ENCODE data around the gene ARMC2.

The ARMC2 gene

DNA sequence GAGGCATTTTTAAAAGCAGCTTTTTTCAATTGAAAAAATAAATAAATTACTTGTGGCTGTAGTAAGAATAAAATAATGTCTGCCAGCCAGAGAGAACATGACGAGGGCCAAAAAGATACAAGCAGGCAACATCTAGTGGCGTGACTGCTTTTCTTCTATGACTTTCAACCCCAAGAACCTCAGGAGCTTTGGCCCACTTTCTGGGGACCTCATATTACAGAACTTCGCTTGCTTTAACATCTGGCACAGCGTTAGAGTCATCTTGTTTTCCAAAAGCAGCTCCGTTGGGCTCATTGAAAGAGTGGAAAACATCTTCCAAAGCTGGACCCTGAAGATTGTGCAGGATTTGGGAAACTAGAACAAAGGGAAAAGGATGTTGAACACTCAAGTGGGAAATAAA is 67.0 kb downstream of the ARMC2 start:
- no peaks in the 10 kb centered on the region for H3K36me3 ChIP-seq (ENCODE audit: control insufficient read depth, low read length)
- no peaks in the 10 kb centered on the region for H3K9me2 ChIP-seq (replicated peaks; ENCODE audit: control insufficient read depth, low read length)
- no peaks in the 10 kb centered on the region for H3K9me3 ChIP-seq (ENCODE audit: control insufficient read depth, insufficient read depth, low read length)
- TF ChIP-seq EZH2phosphoT487 (IDR thresholded peaks at IDR 0.05; ENCODE audit: borderline replicate concordance, low read length): no peak
- TF ChIP-seq, protein P1, sequence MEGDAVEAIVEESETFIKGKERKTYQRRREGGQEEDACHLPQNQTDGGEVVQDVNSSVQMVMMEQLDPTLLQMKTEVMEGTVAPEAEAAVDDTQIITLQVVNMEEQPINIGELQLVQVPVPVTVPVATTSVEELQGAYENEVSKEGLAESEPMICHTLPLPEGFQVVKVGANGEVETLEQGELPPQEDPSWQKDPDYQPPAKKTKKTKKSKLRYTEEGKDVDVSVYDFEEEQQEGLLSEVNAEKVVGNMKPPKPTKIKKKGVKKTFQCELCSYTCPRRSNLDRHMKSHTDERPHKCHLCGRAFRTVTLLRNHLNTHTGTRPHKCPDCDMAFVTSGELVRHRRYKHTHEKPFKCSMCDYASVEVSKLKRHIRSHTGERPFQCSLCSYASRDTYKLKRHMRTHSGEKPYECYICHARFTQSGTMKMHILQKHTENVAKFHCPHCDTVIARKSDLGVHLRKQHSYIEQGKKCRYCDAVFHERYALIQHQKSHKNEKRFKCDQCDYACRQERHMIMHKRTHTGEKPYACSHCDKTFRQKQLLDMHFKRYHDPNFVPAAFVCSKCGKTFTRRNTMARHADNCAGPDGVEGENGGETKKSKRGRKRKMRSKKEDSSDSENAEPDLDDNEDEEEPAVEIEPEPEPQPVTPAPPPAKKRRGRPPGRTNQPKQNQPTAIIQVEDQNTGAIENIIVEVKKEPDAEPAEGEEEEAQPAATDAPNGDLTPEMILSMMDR (IDR thresholded peaks at IDR 0.05; ENCODE audit: low read depth, low read length, poor library complexity, severe bottlenecking): no peak
- H3K79me2 ChIP-seq (ENCODE audit: control insufficient read depth, low read length): no peaks in the 10 kb centered on the region
- no peaks in the 10 kb centered on the region for H4K20me1 ChIP-seq (ENCODE audit: control insufficient read depth, insufficient read depth, low read depth, low read length)
- peaks cover 8% of the 10 kb centered on the region for H3K4me1 ChIP-seq (ENCODE audit: control insufficient read depth, low read length)
- no peak overlapping the region for H3K4me2 ChIP-seq (ENCODE audit: low read length)
- no peak overlapping the region for H3K4me3 ChIP-seq (ENCODE audit: low read length)
- peaks cover 6% of the 10 kb centered on the region; the same call in 1 of the 2 replicates for H3K27me3 ChIP-seq (ENCODE audit: control insufficient read depth, low read length)
- no peak overlapping the region for H3K27ac ChIP-seq (ENCODE audit: low read depth, low read length)
- no peaks in the 10 kb centered on the region for H3F3A ChIP-seq (ENCODE audit: control insufficient read depth, insufficient read depth)

- no peak overlapping the region for H3K4me2 ChIP-seq (ENCODE audit: low read length)
- no peak for TF ChIP-seq EZH2phosphoT487 (IDR thresholded peaks at IDR 0.05; ENCODE audit: borderline replicate concordance, low read length)
- TF ChIP-seq, protein P1 (IDR thresholded peaks at IDR 0.05; ENCODE audit: low read depth, low read length, poor library complexity, severe bottlenecking): no peak
- H3F3A ChIP-seq (ENCODE audit: control insufficient read depth, insufficient read depth): no peaks in the 10 kb centered on the region
- no peak overlapping the region for H3K4me3 ChIP-seq (ENCODE audit: low read length)
- no peaks in the 10 kb centered on the region for H4K20me1 ChIP-seq (ENCODE audit: control insufficient read depth, insufficient read depth, low read depth, low read length)
- no peak overlapping the region for H3K27ac ChIP-seq (ENCODE audit: low read depth, low read length)
- no peaks in the 10 kb centered on the region for H3K9me3 ChIP-seq (ENCODE audit: control insufficient read depth, insufficient read depth, low read length)
- no peaks in the 10 kb centered on the region for H3K36me3 ChIP-seq (ENCODE audit: control insufficient read depth, low read length)
- H3K4me1 ChIP-seq (ENCODE audit: control insufficient read depth, low read length): no peaks in the 10 kb centered on the region
- peaks cover 9% of the 10 kb centered on the region for H3K27me3 ChIP-seq (ENCODE audit: control insufficient read depth, low read length)
- no peaks in the 10 kb centered on the region for H3K79me2 ChIP-seq (ENCODE audit: control insufficient read depth, low read length)
- H3K9me2 ChIP-seq (replicated peaks; ENCODE audit: control insufficient read depth, low read length): no peaks in the 10 kb centered on the region
Measured at GRCh38 chr6:108916026-108916686, 67.9 kb downstream of the ARMC2 start.

DNA sequence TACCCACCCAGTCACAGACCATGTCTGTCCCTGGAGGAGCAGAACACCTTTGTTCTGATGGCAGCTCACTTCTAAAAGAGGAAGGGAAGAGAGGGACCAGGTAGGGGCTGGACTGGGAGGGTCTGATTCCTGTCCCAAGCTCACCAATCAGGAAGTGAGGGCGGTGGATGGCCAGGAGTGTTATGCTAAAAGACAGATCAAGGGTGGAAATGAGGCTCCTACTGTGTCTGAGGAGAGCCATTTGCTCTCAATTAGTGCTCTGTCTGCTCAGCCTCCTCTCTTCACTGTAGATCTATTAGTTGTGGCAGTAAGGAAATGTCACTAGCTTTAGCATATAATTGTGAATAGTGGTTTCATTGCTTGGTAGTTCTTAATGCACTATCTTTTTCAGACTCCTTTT is 72.5 kb downstream of the ARMC2 start:
- no peaks in the 10 kb centered on the region for H3K36me3 ChIP-seq (ENCODE audit: control insufficient read depth, low read length)
- H3K4me2 ChIP-seq (ENCODE audit: low read length): no peak overlapping the region
- no peak for TF ChIP-seq EZH2phosphoT487 (IDR thresholded peaks at IDR 0.05; ENCODE audit: borderline replicate concordance, low read length)
- TF ChIP-seq, protein P1 (IDR thresholded peaks at IDR 0.05; ENCODE audit: low read depth, low read length, poor library complexity, severe bottlenecking): no peak
- H3K79me2 ChIP-seq (ENCODE audit: control insufficient read depth, low read length): no peaks in the 10 kb centered on the region
- no peaks in the 10 kb centered on the region for H3K9me3 ChIP-seq (ENCODE audit: control insufficient read depth, insufficient read depth, low read length)
- H3K4me1 ChIP-seq (ENCODE audit: control insufficient read depth, low read length): no peaks in the 10 kb centered on the region
- H3K27me3 ChIP-seq (ENCODE audit: control insufficient read depth, low read length): peaks cover 9% of the 10 kb centered on the region
- no peaks in the 10 kb centered on the region for H3F3A ChIP-seq (ENCODE audit: control insufficient read depth, insufficient read depth)
- H4K20me1 ChIP-seq (ENCODE audit: control insufficient read depth, insufficient read depth, low read depth, low read length): no peaks in the 10 kb centered on the region
- H3K9me2 ChIP-seq (replicated peaks; ENCODE audit: control insufficient read depth, low read length): no peaks in the 10 kb centered on the region
- no peak overlapping the region for H3K4me3 ChIP-seq (ENCODE audit: low read length)
- H3K27ac ChIP-seq (ENCODE audit: low read depth, low read length): no peak overlapping the region

All from DOHH2 (cell line).